Measurements from ENCODE around the gene SCAF8. TPM values are rescaled to one million over a fixed set of nuclear protein-coding genes. Genes with fewer than 3 reads are reported as not detected.

The SCAF8 gene
- total RNA-seq, 1 donor from 2014 or later: 46.2 TPM

GRCh38 chr6:154841109-154841508, 107.9 kb downstream of the SCAF8 start:
- no peak for DNase-seq

DNA sequence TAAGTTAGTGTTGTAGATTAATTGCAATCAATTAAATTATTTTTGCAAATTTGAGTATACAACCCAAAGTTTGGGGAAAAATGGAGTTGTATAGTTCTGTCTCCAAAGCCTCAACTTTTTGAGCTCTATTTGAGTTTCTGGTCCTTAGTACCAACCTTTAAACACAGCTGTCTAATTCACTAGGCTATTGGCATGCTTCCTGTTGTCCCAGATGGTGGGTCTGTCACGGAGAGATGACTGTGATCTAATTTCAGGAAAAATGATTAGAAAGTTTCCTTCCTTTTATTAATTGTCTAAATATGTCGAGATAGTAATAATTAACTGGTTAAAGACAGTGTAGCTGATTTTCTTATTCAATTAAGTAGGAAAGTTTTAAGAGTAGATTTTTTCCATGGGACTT, 109.6 kb downstream of the SCAF8 start:
- DNase-seq: no peak

GRCh38 chr6:154847318-154847717, 114.1 kb downstream of the SCAF8 start:
- DNase-seq: no peak

DNA sequence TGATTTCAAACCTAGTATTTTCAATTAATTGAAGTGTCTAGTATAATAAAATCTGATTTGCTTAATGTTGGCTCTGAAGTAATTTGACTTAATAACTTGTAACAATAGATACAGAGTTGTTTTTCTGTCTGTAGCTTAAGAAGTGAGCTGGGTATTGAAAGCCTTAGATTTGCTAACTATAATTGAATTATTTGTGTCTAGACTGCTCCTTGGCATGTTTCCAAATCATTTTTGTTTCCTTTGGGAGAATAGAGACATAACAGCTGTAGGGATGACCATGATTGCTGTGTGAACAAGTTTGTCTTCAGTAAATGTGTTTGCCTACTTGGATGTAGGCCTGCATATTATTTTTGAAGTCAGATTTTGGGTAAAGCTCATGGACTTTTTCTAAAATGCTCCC, 115.4 kb downstream of the SCAF8 start:
- no peak for DNase-seq

DNA sequence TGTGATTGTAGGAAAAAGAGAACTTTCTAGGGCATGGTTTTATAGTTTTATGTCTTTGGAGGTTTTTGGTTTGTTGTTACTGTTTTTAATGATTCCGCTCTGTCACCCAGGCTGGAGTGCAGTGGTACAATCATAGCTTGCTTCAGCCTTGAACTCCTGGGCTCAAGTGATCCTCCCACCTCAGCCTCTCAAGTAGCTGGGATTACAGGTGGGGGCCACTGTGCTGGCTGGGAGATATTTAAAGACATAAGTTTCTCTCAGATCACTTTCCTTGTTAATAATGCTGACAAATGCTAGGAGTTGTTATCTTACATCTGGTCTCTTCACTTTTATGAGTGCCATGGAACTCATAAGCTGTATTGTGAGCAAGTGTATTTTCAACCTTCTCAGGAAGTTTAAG, 116.3 kb downstream of the SCAF8 start:
- no peak for DNase-seq

DNA sequence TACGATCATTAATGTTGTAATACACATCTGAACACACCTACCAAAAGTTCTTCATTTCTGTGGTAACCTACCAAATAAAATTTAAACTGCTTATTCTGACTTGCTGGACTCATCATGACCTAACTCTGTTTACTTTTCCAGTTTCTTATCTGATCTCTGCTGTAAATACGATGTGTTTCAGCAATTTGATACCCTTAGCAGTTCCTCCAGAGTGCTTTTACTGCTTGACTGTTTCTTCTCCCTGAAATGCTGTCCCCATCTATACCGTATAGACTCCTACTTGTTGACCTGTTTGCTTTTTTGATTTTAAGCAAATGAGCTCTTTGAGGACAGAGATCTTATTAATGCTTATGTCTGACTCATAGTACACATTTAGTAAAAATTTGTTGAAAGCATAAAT, 119.5 kb downstream of the SCAF8 start:
- DNase-seq: no peak

DNA sequence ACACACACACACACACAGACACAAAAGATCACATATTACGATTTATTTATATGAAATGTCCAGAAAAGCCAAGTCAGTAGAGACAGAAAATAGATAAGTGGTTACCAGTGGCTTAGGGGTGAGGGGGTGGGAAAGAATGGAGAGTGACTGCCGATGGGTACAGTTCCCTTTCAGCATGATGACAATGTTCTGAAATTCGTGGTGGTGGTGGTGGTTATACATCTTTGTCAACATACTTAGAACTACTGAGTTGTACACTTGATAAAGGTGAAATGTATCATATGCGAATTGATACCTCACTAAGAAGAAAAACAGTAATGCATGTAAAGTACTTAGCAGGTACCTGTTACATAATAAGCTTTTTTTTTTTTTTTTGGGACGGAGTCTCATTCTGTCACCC, 124.3 kb downstream of the SCAF8 start:
- no peak for DNase-seq

GRCh38 chr6:154861825-154862224, 128.6 kb downstream of the SCAF8 start:
- no peak for DNase-seq

GRCh38 chr6:154862536-154862935, 129.3 kb downstream of the SCAF8 start:
- DNase-seq: no peak

DNA sequence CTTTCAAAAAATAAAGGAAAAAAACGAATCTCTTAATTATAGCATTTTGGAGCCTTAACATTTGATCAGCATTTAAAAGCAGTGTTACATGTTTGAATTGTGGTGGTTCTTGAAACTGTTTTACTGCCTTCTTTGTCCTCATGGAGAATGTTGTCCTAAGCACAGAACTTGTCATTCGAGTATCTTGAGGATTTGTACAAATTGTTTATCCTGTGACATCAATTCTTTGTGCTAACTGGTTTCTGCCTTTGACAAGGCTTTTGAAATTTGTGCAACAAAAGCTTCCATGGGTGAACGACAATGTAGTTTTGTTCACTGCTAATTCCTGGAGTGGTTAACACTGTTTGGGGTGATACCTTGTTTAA, 130.8 kb downstream of the SCAF8 start:
- DNase-seq: no peak

GRCh38 chr6:154865291-154865690, 132.1 kb downstream of the SCAF8 start:
- DNase-seq: no peak

GRCh38 chr6:154868143-154868594, 135.0 kb downstream of the SCAF8 start:
- DNase-seq: peak; percentile 27

GRCh38 chr6:154872542-154873114, 139.4 kb downstream of the SCAF8 start:
- no peak for DNase-seq

DNA sequence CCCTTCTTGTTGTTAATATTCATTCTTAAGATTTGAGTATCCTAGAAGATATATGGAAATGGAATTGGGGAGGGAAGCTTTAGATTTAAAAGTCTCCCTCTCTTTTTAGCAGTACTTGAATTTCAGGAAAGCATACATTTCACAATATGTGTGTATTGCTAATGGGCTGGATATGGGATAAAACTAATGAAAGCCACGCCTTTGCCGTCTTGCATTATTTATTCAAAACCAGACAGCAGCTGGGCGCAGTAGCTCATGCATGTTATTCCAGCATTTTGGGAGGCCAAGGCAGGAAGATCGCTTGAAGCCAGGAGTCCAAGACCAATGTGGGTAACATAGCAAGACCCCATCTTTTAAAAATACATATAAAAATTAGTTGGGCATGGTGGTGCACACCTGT, 140.3 kb downstream of the SCAF8 start:
- no peak for DNase-seq

DNA sequence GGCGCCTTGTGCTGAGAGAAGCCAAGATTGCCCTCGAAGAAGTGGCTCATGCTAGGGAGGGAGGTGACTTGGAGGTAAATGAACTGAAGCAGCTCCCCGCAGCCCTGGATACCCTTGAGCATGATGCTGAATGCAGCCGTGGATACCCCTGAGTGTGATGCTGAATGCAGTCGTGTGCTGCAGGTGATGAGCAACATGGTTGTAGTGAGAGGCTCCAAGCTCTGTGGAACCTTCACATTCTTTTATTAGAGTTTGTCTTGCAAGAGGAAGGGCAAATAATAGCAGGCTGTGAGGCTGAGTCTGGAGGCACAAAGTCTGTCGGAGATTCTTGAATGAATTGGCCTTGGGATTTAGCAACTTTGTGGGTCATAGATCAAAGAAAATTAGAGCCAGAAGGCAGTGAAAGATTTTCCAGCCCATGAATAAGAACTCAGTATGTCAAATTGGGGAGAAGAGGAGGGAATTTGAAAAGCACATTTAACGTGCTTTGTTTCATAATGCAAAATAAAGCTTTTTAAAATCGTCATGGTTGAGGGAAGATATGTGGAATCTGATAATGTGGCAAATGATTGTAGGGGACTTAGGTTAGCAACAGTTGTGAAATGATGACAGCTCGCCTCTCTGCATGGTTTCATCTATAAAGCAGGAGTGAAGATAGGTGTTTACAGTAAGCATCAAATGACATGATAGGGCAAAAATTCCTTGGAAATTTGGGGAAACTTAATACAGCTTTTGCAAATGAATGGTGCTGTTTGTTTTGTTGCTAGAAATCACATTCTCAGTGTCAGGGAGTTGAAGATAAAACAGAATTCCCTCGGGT, 141.8 kb downstream of the SCAF8 start:
- DNase-seq: no peak

- DNase-seq: no peak
Measured at GRCh38 chr6:154876486-154877280, 143.5 kb downstream of the SCAF8 start.

DNA sequence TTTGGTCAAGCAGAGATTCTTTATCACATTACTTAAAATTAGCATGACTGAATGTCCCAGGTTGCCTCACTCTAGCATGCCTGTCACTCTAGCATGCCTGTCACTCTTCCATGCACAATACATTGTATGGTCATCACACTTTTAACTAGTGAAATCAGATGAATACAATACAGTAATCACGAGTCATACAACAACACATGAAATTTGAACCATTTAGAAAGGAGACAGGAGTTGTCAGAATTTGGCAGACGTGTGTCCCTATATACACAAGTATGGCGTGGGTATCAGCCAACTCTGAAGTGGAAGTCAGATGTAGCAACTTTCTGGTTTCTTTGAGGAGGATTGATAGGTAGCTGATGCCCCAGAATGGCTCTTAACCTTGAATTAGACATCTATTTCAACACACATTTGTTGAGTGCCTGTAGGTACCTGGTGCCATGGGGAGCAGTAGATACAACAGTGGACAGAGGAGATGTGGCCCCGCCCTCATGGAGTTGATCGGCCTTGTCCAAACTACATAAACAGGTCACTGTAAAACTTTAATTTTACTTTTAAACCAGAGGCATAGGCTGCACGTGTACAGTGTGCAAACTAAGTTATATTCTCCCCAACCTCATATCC, 145.8 kb downstream of the SCAF8 start:
- DNase-seq: no peak

DNA sequence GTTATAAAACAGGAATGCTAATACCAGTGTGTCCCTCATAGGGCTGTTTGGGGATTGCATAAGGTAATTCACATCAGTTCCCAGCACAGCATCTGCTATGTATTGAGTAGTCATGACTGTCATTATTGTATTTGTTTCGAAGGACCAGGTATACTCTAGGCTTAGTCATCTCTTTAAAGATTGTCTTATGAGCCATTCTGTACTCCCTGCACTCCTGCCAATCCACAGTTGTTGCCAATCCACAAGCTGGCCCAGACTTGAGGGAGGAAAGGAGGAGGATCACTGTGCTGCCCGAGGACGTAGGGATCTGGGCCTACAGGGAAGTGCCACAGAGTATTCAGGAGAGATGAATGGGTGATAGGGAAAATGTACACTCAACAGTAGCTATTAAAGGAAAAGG, 148.9 kb downstream of the SCAF8 start:
- no peak for DNase-seq
